HG03442 (cell line): ENCODE results near the gene AP1M1.
"Not testable (repeated sequence)": the region's sequence is repeated elsewhere in the genome, so short reads cannot be mapped to it uniquely, and the experiment has no call there.

Experiments
- ATAC-seq: cut with Tn5 transposase; IDR thresholded peaks from one replicate; pipeline ENCODE4 v1.9.1; 2021; ENCODE audit warnings: mild to moderate bottlenecking, moderate library complexity; ENCODE audit not compliant: unreplicated experiment

The AP1M1 gene

GRCh38 chr19:16260812-16261161, 63.1 kb downstream of the AP1M1 start:
- no peak for ATAC-seq

DNA sequence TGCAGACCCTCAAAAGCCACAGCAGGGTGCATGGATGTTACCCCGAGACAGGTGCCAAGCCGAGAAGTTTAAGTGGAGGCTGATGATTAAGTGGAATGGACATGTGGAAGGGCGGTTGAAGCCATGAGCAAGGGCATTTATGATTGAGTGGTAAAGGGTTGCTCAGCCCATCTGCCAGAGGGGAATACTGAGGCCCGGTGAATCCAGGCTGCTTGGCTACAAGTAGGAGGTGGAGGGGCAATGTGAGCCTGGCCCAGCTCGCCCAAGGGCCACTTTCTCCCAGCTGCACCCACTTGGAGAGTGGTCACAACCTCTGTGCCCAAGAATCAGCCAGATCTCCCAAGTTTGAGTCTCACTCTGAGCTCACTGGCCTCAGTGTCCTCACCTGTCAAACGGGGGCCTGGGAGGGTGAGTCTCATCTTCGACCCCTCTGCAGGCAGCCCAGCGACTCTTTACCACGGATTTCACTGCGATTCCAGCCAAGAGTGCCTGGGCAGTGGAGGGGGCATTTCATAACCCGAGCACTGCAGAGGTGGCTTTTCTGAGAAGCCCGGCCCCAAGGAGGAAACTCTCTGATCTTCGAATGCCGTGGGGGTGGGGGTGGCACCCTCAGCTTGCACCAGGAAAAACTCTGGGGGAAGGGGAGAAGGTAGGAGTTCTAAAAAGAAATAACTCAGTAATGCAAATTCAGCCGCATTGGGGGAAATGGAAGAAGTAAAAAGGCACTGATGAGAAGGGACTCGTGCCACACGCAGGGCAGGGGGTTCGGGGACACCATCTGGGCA, 64.1 kb downstream of the AP1M1 start:
- no peak for ATAC-seq

DNA sequence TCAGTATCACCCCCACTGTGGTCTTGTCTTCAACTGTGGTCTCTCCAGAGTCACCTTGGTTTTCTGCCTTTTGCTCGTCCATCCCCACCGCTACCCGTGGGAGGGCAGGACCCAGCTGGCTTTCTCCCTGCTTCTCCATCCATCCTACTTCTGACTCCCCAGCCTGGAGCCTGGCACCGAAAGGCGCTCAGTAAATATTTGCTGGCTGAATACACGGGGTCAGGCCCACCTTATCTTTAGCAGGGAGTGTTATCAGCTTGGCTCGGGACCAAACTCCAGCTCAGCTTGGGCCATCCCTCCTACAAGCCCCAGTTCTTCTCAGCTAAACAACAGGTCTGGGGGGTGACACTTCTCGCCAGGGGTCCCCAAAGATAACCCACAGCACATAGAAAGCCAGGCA, 64.9 kb downstream of the AP1M1 start:
- no peak for ATAC-seq

GRCh38 chr19:16263141-16263761, 65.5 kb downstream of the AP1M1 start:
- ATAC-seq = no peak

DNA sequence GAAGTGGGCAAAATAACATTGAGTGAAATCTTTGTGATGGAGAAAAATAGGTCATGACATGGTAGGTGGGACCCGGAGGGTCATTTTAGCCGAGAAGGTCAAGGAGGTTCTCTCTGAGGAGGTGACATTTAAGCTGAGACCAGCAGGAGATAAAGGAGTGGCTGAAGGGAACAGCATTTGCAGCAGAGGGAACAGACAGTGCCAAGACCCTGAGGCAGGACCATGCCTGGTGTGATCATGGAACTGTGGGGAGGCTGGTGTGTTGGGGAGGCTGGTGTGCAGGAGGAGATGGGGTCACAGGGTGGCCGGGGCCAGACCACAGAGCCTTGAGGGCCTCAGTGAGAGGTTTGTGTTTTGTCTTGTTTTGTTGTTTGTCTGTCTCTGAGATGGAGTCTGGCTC, 67.5 kb downstream of the AP1M1 start:
- ATAC-seq = no peak

GRCh38 chr19:16265890-16266585, 68.3 kb downstream of the AP1M1 start:
- ATAC-seq = no peak

GRCh38 chr19:16266586-16266942, 68.9 kb downstream of the AP1M1 start:
- no peak for ATAC-seq

- no peak for ATAC-seq
Observed at GRCh38 chr19:16268676-16269319, 71.1 kb downstream of the AP1M1 start.

GRCh38 chr19:16272945-16273344, 75.2 kb downstream of the AP1M1 start:
- ATAC-seq = no peak

- no peak for ATAC-seq
Observed at GRCh38 chr19:16274447-16274846, 76.7 kb downstream of the AP1M1 start.

GRCh38 chr19:16280306-16280705, 82.6 kb downstream of the AP1M1 start:
- ATAC-seq = no peak

GRCh38 chr19:16281743-16282142, 84.0 kb downstream of the AP1M1 start:
- ATAC-seq = no peak

- ATAC-seq = no peak
Observed at GRCh38 chr19:16283210-16284061, 85.7 kb downstream of the AP1M1 start.

- no peak for ATAC-seq
Observed at GRCh38 chr19:16284505-16284904, 86.8 kb downstream of the AP1M1 start.

GRCh38 chr19:16285079-16285478, 87.4 kb downstream of the AP1M1 start:
- not testable (repeated sequence) for ATAC-seq

DNA sequence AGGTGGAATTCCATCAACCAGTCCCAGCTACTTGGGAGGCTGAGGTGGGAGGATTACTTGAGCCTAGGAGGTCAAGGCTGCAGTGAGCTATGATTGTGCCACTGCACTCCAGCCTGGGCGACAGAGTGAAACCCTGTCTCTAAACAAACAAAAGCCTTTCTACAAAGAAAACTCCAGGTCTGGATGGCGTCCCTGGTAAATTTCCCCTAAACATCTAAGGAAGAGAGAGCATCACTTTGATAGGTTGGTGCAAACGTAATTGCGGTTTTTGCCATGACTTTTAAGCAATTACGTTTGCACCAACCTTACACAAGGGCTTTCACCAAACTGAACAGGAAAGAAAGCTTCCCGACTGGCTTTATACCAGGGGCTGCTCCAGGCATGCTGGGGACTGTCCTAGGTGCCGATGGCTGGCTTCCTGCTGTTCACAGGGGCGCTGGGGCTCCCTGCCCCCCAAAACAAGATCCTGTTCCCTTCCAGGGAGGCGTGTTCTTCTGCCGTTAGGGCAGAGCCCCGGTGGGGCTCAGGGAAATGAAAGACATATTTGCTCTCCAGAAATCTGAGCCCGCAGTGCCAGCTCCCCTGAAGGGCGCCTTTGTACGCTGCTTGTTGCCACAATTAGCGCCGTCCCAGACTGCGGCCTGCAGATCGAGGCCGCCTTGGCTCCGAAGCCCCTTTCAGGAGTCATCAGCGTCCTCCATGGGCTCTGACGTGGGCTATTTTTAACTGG, 88.2 kb downstream of the AP1M1 start:
- no peak for ATAC-seq

DNA sequence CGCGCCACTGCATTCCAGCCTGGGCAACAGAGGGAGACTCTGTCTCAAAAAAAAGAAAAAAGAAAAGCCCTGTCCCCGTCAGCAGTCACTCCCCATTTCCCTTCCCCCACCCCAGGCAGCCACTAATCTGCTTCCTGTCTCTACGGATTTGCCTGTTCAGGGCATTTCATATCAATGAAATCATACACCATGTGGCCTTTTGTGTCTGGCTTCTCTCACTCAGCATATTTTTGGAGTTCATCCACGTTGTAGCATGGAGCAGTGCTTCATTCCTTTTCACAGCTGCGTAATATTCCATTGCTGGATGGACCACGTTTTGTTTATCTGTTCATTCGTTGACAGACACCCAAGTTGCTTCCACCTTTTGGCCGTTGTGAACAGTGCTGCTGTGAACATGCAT, 90.8 kb downstream of the AP1M1 start:
- ATAC-seq = no peak

- ATAC-seq = no peak
Observed at GRCh38 chr19:16289594-16289993, 91.9 kb downstream of the AP1M1 start.

DNA sequence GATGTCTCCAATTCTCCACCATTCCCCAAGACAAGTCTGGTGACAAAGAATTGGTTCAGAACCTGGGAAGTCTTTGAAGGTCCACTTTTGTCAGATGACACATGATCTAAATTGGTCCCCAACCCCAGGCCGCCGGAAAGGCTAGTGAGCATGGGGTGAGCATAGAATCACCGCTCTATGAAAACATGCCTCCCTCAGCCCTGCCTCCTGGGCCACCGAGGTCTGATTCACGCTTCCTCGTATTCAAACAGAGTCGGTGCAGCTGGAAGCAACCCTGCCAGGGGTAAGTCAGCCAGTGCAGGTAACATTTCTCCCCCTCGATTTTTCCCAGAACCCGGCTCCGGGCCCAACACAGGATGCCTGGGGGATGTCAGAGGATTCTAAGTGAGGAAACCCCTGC, 93.0 kb downstream of the AP1M1 start:
- ATAC-seq = no peak
